Stimulated activated naive CD4-positive, alpha-beta T cell treated with Interleukin-2 at 50 U/mL for 16 hours (primary cell): ENCODE results near the gene BRD3OS.

ENCODE experiments used
- DNase-seq: peaks from one replicate; lab custom pipeline; 2025; lab: John Stamatoyannopoulos, UW

Gene BRD3OS

DNA sequence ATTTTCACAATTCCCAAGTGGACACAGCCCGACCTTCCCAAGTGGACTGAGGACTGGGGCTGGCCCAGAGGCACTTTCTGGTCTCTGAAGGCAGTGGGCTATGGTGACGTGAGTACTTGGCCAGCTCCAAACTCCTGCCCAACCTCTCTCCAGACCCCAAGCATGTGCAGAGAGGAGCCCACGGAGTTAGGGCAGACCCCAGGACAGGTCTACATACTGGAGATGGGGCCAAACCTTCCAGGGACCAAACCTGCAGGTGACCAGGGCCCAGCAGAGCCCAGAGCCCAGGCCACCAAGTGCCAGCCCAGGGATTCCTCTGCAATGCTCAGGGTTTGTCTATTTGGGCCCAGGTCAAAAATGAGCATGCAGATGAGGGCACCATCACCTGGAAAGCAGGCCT, 27.2 kb downstream of the BRD3OS start:
- DNase-seq, result no peak

DNA sequence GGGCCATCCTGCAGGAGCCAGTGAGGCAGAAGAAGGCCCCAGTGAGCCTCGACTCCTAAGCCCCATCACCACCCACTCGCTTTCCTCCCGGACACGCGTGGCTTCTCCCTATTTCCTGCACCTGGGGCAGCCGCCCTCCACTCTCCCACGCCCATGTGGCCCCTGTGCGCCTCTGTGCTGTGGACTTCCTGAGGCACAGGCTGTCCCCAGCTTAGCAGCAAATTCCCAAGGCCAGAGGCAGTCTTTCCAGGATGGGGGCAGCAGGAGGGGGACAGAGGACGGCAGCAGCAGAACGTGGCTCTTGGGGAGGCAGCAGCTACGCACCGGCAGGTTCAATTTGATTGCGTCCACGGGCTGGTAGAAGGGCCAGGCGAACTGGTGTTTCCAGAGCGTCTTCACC, 27.7 kb downstream of the BRD3OS start:
- DNase-seq, result no peak

DNA sequence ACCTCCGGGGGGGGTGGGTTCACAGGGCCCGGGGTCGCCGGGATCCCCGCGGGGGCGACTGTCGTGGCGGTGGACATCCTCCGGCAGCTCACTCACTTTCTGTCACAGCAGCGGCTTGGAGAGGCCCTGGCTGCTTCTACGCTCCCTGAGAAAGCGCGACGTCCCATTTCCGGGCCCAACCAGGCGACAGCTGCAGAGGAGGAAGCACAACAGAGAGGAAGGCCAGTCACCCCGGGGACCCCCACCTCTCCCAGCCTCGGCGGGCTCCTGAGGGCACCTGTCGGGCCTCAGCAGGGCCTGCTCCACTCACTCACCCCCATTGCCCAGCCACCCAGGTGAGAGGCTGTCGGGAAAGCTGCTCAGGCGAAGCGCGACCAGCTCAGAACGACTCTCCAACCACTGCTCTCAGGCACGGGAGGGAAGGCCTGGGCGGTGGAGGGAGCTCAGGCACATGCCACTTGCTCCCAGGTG, 28.2 kb downstream of the BRD3OS start:
- no peak for DNase-seq

DNA sequence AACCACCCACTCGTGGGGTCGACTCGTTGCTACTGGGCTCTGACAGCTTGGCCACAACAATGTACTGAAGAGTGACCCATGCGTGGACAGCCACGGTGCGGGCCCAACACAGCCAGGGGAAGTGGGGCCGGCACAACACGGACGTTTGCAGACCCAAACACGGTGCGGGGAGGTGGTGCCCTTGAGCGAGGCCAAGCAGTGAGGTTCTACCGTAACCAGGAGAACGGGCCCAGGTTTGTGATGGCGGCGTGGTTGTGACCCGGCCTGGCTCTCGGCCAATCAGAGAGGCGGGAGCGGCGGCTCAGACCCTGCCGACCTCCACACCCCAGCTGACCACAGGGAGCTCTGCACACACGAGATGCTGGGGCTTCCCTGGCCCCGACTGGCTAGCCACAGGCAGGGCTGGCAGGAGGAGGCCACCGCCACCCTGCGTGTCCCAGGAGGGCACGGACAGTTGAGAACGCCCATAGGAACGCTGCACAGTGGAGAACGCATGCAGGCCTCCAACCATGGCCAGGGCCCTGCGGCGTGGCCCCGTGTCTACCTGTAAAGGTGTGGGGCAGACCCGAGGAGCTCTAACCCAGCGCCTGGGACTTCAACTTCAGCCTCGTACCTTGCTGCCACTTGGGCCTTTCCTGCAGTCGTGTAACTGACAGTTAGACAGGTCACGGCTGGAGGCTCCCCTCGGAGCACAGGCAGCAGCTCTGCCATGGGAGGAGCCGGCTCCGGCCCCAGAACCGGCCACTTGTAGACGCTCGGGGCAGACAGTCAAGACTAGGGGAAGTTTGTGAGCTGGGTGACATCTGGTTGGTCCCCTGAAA, 28.9 kb downstream of the BRD3OS start:
- no peak for DNase-seq

DNA sequence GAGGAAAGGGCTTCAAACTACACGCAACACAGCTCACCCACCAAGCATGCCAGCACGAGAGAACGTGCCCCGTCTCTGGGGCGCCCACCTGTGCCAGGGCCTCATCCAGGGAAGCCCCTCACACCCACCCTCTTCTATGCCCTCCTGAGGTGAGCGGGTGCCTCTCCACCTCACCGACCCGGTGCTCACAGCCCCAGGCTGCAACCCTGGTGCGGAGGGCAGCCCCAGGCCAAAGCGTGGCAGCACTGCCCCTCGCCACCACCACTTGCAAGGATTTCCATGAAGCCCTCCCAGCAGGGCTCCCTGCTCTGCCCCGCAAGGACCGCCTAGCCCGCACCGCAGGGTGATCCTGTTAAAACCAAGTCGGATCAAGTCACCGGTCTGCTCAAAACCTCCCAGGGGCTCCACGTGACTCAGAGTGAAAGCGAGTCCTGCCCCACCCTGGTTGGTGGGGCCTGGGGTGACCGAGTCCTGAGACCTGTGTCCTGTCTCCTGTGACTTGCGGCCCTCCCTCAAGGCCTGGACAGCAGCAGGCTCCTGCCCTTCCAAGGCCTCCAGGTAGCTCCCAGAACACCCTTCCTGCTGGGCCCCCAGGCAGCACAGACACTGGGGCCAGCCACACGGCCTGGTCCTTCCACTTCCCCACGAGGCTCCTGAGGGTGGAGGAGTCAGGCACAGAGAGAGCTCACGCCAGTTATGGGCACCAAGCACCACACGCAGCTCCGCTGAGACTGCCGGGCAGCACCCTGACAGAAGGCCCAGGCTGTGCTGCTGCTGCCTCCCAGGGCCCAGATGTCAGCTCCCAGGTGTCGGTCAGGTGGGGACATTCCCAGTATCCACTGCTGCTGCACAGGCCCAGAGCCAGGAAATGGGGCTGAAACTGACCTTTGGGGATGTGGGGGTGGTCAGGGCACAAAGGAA, 29.9 kb downstream of the BRD3OS start:
- DNase-seq, result no peak

DNA sequence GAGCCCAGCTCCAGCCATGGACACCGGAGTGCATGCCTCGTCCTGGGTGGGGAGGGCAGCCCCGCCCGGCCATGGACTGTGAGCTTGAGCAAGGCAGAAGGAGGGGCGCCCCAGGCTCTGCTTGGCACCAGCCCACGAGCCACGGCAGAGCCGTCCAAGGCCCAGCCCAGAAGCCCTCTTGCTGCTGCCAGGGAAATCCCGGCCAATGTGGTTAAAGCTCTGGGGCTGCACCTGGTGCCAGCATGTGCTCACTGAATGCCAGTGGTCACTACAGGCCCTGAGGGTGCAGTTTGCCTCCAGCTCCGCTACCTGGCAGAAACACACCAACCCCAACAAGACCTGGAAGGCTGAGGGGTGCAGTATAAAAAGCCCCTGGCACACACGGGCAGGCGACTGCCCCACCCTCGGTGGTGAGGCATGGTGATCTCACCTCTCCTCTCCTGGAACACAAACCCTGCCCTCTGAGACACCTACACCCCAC, 30.7 kb downstream of the BRD3OS start:
- DNase-seq, result no peak

DNA sequence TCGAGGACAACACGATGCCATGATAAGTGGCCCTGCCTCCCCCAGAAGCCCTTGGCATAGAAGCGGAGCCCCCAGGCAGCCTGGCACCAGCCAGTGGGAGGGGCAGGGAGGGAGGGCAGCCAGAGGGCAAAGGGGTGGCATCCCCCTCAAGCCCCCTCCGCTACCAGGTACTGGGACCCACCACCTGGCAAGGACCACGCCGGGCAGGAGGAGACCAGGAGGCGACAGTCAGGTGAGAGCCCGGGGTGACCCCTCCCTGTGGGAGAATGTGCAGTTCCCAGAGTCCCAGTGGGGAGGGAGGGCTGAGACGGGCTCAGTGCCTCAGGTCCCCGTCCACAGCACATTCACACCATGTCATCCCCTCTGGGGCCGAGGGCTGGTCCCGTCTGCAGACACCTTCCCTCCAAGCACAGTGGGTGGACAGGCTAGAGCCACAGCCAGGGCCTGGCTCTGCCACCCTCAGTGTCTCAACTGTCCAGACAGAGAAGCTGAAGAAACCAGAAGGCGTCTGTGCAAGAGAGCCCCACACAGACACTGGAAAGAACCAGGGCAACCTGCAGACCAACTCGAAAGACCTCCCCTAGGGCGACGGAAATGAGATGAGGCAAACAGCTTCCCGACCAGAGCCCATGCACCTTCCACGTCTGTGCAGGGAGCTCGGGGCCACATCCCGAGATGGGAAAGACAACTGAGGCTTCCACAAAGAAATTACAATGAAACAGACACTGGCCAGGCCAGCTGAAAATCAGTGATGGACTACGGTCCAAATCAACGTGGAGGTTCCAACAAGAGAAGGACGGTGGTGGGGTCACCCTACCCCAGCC, 31.4 kb downstream of the BRD3OS start:
- DNase-seq, result no peak

DNA sequence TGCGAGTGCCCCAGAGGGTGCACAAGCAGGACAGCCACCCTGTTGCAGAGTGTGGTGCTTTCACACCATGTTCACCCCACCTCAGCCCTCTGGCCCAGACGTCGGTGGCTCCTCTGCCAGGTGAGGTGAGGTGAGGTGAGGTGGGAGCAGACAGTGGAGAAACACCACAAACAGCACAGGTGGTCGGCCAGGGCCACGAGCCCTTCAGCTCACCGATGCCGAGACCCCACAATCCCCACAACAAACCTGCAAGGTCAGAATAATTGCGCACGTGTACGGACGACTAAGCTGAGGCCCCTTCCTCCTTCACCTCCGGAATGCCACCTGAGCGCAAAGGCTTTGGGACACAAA, 32.0 kb downstream of the BRD3OS start:
- no peak for DNase-seq

DNA sequence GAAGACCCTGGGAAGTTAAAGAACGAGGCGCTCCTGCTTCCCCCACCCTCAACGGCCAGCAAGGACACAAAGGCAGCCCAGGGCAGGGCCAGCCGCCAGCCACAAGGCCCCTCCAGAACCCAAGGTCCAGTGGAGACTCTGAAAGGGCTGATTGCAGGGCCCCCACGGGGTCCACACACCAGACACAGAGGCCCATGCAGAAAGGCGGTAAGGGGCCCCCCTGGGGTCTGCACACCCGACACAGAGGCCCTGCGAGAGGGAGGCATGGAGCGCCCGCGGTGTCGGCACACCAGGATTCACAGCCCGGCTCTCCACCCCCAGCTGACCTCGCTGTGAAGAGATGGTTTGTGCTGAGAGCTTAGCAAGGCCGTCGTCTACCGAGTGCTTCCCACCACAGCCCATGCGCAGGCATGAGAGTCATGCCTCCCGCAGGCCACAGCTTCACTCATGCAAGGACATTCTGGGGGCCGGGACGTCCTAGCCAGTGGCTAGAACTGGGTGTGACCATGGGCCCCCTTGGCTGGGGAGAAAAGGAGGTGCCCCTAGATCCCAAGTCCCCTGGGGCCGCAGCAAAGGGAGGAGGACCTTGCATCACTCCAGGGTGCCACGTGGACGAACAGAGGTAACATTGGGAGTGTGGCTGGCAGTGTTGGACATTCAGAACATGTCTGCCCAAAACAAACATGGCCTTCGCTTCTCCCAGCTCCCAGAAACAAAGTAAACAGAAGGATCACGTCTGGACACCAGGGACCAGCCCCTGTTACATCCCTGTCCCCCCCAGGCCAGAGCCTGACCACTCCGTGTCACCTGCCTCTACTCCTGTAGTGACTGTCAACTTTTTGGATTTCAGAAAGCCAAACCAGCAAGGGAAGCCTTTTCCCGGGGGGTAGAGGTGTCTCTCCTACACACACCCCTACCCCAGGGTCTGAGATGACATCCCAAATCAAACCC, 32.7 kb downstream of the BRD3OS start:
- DNase-seq, result no peak

DNA sequence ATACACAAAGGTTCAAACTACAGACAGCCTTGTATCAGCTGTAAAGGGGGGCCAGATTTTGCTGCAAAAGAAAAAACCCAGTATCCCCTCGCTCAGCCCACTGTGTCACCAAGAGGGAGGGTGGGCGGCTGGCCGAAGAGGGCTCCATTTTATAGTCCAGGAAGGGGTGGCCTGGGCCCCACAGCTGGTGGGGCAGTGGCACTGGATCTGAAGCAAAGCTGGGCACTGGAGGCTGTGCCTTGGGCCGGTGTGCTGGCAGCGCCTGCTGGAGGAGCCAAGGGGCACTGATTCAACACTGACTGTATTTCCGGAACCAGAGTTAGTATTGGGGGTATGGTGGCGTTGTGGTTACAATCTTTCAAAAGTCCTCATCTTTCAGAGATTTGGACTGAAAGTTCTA, 33.4 kb downstream of the BRD3OS start:
- DNase-seq, result no peak

DNA sequence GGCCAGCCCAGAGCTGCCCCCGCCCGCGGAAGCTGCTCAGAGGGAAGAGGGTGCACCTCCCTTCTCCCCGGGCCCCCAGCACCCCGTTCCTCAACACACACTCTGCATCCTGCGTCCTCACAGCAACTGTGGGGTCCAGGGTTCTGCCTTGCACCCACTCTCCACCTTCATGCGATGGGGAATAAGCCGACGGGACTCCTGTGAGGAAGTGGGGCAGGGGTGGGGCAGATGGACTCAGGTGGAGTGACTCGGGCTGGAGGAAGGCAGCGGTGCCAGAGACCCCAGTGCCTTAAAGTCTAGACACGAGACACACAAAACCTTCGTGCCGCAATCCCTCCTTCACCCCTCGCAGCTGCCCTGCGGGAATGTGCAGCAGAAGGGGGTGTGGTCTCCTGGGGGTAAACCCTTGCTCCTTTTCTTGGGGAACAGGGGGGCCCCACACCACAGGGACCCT, 33.9 kb downstream of the BRD3OS start:
- DNase-seq, result no peak

DNA sequence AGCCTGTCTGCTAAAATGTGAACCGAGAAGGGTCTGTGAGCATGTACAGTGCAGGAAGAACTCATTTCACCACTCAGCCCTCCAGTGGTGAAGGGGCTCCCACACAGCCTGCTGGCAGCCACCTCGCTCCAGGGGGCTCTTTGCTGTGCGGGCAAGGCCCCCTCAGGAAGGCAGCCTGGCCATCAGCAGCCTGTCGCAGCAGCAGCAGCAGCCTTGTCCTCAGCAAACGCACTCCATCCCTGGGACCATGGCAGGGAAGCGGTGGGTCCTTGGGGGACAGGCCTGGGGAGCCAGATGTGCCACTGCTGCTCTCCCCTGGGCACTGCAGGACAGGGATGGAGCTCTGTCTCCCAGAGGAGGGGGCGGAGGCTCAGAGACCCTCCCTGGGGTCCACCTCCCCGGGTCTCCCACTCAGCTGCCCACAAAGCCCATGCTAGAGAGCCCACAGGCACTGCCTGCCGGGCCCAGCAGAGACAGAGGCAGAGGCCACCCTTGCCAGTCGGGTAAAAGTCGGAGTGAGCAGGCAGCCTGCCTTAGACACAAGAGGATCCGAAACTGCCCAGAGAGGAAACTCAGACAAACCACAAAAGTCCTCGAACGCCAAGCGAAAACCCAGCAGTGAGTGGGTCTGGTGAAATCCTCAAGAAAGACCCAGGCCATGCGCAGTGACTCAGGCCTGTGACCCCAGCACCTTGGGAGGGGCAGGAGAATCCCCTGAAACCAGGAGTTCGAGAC, 34.5 kb downstream of the BRD3OS start:
- no peak for DNase-seq

DNA sequence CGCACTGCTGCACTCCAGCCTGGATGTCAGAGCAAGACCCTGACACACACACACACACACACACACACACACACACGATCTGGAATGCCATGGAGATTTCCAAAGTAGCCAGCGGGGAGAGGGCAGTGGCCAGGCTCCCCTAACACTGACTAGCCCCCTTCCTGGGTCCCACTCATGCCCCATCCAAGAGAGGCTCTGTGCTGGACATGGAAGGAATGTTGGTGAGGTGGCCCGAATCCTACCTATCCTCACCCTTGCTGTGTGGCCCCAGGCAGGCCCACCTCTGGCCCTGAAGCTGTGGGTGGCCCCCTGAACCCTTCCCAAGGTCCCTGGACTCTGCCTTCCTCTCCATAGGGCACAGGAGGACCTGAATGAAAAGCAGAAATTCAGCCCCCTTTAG, 35.3 kb downstream of the BRD3OS start:
- no peak for DNase-seq

DNA sequence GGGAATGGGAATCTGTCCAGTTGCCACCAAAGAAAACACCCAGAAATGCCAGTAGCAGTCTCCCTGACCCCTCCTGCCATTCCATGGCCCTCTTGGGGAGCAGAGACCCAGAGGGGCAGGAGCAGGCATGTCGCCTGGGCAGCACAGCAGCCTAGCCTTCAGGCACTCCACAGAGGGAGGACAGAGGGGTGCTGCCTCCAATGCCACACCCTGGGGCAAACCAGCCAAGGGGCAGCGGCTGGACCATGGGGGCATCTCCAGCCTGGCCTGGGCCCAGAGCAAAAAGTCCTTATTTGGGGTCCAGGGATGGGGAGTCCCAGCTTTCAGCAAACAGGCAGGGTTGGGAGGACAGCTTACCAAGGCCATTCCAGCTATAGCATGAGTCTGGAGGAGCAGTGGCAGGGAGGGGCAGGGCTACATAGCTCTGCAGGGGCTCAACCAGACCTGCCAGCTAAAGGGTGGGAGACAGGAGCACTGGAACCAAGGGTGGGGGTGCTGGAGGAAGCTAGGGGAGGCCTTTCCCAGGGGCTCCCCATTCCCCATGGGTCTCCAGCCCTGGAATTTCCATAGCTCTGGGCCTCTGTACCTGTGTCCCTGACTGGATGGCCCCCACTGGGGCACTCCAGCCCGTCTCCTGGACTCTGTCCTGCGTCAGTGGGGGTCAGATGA, 35.9 kb downstream of the BRD3OS start:
- DNase-seq, result no peak

DNA sequence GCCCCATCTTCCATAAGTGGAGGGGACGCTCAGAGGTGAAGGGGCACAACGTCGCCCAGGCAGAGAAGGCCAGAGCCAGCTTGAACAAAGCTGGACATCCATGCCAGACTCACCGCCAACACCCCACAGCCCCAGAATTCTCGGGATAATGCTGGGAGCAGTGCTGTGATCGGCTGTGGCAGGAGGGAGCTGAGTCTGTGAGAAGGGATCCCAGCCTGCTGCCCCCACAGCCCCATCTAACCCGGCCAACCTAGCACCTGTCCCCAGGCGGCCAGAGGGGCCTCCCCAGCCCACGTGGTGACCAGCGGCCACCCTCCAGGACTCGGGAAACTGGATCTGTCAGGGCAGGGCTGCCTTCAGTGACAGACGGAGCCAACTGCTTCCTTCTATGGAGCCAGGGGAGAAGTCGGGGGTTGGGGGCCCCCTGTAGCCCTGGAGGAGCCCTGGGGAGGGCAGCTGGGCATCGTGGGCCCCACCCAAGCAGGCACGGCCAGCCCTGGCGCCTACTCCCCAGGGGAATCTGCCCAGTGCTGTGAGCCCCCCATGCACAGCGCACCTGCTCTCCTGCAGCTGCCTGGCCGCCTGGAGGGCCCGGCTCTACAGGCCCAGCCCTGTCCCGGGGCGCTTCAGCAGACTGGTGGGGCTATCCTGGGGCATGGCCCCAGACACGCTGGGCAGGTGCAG, 36.5 kb downstream of the BRD3OS start:
- no peak for DNase-seq

DNA sequence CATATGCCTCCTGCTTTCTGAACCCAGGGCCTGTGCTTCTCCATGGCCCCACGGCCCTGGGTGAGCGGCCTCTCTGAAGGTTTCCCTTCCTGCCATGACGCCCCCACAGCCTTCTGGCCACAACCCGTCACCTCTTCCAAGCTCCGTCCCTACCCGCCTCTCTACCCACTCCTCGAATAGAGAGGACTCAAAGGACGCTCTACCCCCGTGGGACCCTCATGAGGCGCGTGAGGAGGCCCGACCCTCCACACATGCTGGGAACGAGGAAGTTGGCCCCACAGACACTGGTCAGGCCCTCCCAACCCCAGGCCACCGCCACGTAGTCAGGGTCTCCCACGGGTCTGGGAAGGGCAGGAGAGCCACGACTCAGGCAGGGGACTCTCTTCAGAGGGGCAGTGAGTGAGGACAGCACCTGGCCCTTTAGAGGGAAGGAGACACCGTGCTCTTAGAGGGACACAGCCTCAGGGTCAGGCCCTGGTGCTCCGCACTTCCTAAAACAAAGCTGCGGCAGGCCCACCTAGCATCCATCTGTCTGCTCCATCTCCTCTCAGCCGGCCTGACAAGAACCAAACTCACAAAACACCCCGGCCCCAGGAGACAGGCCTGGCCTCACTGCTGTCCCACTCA, 37.3 kb downstream of the BRD3OS start:
- DNase-seq, result no peak

DNA sequence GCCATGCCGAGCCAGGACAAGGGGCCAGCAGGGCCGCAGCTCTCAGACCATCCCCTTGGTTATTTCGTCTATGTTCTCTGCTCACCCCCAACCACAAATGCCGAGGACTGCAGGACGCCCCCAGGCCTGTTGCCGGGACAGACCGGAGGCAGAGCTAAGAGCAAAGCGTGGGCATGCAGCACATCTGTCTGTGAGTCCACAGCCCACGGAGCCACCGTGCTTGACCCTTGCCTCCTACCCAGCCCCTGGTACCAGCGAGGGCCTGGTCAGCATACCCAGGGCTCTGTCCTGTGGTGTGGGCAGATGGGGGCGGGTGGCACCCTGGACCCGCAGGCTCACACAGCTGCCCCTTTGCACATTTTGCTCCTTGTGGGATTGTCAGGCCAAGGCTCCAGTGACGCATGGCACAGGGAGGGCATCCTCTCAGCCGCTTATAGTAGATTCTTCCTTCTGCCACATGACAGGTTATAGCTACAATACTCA, 37.8 kb downstream of the BRD3OS start:
- DNase-seq, result no peak
